22Rv1 (cell line): ENCODE measurements around the gene MSMO1.
"Not testable (repeated sequence)": the region's sequence is repeated elsewhere in the genome, so short reads cannot be mapped to it uniquely, and the experiment has no call there.

Experiments
- H3K27ac ChIP-seq: fragments of 450-650 bp; 2 replicates; pipeline ENCODE4 v1.5.1; 2017
- CTCF ChIP-seq: fragments of 450-650 bp; IDR thresholded peaks from 2 replicates; pipeline ENCODE4 v1.5.1; 2017; ENCODE audit warnings: mild to moderate bottlenecking
- ZFX ChIP-seq: fragments of 450-650 bp; IDR thresholded peaks from 2 replicates; pipeline ENCODE4 v1.6.1; 2017; ENCODE audit warnings: antibody characterized with exemption, borderline replicate concordance

MSMO1 gene

GRCh38 chr4:165327211-165328100 is at the start of gene MSMO1:
MSMO1 (plus strand) TSS chr4:165327669; CDS start chr4:165333371, 5,702 bp downstream.
- TF ChIP-seq ZFX (no peak), CTCF (no peak)
- peak within 1 kb of the TSS; percentile 91 for H3K27ac ChIP-seq

DNA sequence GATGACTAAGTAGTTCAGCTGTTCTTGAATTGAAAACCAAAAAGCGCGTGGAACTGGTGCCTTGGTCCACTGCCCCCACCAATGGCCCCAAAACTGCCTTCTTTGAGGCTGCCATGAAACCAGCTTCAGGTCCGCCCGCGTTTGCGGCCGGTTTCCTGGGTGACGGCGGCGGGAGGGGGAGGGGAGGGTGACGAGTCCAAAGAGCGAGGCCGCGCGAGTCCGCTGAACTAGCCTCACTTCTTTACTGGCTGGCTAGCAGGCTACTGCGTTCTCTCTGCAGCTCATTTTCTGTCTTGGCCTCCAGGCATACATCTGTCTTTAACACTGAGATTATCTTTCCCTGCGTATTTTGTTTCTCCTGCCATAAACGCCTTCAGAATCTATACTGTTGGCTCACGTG is 47.9 kb upstream of the MSMO1 start:
- not testable (repeated sequence) for H3K27ac ChIP-seq

DNA sequence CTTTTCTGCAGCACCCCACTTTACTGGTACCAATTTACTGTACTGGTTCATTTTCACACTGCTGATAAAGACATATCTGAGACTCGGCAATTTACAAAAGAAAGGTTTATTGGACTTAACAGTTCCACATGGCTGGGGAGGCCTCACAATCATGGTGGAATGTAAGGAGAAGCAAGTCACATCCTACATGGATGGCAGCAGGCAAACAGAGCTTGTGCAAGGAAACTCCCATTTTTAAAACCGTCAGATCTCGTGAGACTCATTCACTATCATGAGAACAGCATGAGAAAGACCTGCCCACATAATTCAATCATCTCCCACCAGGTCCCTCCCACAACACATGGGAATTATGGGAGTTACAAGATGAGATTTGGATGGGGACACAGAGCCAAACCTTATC is 42.8 kb upstream of the MSMO1 start:
- not testable (repeated sequence) for H3K27ac ChIP-seq

GRCh38 chr4:165286619-165287340 is 40.7 kb upstream of the MSMO1 start:
- H3K27ac ChIP-seq, result not testable (repeated sequence)

- H3K27ac ChIP-seq, result no peak overlapping the region
- no peak for TF ChIP-seq CTCF
- TF ChIP-seq ZFX, result no peak
Measured at GRCh38 chr4:165288226-165288625, 39.2 kb upstream of the MSMO1 start.

- H3K27ac ChIP-seq, result no peak overlapping the region
- peak; percentile 5; the same call in 1 of the 2 replicates for TF ChIP-seq CTCF
- TF ChIP-seq ZFX, result no peak
Measured at GRCh38 chr4:165288639-165289422, 38.6 kb upstream of the MSMO1 start.

GRCh38 chr4:165289423-165289785 is 38.1 kb upstream of the MSMO1 start:
- TF ChIP-seq ZFX (no peak), CTCF (no peak)
- no peak overlapping the region for H3K27ac ChIP-seq

DNA sequence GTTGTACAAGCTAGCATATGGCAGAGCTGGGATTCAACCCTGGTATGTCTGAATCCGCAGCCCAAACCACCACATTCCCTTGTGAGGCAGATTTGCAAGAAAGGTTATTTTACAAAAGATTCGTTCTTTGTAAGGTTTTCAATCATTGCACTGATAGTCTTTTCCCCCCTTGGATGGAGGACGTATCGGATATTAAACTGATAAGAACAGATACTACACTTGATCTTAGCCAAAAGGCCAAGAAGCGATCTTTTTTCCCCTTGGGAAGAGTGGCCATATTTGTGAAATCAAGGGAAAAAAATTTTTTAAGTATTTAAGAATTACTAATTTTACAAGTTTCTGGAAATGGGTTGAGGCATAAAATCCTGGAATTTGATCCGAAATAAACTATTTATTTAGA is 34.4 kb upstream of the MSMO1 start:
- TF ChIP-seq ZFX (no peak), CTCF (no peak)
- no peak overlapping the region for H3K27ac ChIP-seq
